SKM-1 treated with dmso at 0.1 percent for 144 hours (cell line): ENCODE data around the gene HTR7.
A peak's percentile ranks its signal among the peaks of the same experiment; 100 is the strongest.
"Not testable (repeated sequence)": the region's sequence is repeated elsewhere in the genome, so short reads cannot be mapped to it uniquely, and the experiment has no call there.

ENCODE experiments used
- DNase-seq: peaks from one replicate; lab custom pipeline; 2025; ENCODE audit not compliant: unreplicated experiment; lab: John Stamatoyannopoulos, UW

The HTR7 gene

GRCh38 chr10:90857635-90858460 is at the start of gene HTR7:
HTR7 (minus strand) TSS chr10:90858039; CDS start chr10:90857671, 368 bp downstream.
- DNase-seq = peak; percentile 79

DNA sequence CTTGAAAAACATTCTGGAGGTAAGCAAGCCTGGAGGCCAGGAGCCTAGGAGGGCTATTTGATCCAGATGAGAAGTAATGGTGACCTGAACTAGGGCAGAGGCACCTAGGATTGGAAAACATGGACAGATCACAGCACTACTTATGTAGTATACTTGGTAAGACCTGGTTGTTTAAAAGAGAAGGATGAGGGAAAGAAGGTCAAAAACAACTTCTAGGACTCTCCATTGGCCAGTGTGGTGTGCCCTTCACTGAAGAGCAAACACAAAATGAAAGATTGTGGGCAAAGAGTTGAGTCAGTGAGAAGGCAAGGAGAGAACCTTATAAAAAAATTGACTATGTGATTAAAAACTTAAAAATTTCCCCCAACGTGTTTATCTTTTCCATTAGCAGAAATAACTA is 48.8 kb upstream of the HTR7 start:
- no peak for DNase-seq

DNA sequence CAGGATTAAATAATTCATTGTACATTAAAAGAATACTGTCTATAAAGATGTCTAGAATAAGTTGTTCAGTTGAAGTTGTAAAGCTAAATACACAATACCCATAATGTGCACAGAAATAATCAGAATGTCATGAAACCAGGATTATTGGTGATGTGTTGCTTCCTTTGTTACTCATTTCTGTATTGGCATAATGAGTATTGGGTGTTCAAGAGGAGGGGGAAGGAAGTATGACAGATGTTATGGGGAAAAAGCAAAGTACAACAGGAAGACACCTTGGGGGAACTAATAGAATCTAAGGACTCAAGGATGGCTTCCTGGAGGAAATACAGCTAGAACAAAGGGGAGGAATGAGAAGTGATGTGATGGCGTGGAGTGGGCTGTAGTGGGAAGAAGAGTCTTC is 48.1 kb upstream of the HTR7 start:
- DNase-seq = no peak

DNA sequence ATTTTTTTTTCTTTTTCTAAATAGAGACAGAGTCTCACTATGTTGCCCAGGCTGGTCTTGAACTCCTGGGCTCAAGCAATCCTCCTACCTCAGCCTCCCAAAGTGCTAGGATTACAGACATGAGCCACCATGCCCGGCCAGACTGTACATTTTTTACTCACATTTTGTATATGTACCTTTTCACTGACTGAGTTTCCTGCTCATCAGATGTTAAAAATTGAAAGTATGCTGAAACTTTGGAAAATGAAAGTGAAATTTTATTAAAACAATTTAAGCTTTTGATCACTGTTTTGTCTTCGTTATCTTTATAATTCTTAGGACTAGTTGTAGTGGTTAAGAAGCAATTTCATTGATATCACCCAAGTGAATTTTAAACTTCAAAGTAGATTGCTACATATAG is 39.1 kb upstream of the HTR7 start:
- not testable (repeated sequence) for DNase-seq

GRCh38 chr10:90893190-90893589 is 35.4 kb upstream of the HTR7 start:
- no peak for DNase-seq

DNA sequence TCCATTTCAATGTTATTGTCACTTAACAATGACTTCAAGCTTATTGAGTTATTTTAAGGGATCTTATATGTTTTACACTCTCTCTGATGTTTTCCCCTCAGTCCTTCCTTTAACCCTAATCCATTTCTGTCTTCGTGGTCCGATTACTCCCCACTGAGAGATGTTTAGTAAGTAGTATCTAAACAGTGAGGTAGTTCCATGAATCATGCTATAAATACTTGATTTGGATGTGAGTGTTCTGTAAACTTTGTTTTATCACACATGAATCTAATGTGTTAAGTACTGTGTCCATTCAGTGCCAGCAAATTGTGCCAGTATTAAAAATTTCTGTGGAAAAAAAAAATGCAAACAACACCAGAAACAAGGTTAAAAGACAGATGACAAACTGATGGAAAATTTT is 32.5 kb upstream of the HTR7 start:
- DNase-seq = no peak

GRCh38 chr10:90889636-90890035 is 31.8 kb upstream of the HTR7 start:
- DNase-seq = no peak

DNA sequence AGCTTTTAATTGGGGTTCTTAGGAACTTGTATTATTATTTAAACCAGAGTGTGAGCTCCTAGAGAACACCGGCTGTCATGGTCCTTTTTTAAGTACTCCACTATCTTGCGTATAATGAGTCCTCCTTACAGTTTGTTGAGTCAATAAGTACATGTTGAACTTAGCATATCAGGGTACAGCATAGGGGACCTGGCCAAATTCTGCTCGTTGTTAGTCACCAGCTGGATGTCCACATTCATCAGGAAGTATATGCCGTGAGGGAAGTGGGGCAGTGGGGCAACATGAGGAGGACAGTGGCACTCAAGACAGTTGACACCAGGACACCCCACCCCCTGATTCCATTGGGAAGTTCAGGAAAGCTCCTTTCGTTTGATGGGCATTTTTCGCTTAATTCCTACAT is 30.5 kb upstream of the HTR7 start:
- no peak for DNase-seq

DNA sequence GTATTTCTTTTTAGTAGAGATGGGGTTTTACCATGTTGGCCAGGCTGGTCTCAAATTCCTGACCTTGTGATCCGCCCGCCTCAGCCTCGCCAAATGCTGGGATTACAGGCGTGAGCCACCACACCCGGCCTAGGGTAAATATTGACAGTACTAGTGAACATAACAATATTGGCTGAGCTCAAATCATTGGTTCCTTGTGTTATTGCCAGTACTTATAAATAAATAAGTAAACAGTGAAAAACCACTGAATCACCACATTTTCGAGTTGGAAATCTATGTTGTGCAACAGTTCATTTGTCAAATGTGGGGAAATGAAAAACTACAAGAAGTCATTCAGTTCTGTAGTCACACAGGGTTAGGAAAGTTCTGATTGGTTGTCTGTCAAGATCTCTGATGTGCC is 29.7 kb upstream of the HTR7 start:
- no peak for DNase-seq

DNA sequence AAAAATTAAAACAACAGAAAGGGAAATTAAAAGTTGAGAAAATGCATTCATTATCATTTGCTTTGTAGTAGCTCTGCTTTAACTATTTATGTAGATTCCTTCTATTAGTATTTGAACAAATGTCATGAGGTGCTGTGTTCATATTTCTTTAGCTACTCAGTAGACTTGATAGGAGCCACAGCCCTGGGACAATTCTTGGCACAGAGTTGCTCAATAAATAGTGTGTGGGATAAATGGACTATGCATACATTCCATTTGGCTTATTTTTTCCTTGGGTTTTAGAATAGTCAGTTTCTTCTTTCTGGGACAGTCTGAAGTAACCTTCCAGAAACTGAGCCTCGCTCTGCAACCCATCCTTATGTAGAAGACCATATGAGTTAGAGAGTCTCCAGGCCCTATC is 27.3 kb upstream of the HTR7 start:
- no peak for DNase-seq

GRCh38 chr10:90884431-90884830 is 26.6 kb upstream of the HTR7 start:
- DNase-seq = no peak

DNA sequence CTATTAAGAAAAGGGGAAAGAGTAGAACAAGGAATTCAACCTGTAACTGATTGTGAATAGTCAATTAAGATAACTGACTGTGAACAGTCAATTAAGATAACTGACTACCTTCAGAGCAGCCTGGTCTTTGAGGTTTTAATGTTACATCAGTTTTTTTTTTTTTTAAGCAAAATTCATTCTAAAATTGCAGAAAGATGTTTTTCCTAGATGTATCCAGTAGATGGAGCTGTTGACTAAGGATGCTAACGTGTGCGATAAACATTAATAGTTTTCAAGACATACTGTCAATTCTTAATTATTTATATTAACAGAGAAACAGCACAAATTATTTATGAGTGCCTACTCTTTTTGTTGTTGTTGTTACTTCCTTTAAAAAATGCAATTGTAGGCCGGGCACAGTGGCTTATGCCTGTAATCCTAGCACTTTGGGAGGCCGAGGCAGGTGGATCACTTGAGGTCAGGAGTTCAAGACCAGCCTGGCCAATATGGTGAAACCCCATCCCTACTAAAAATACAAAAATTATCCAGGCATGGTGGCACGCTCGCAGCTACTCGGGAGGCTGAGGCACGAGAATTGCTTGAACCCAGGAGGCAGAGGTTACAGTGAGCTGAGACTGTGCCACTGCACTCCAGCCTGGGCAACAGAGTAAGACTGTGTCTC is 22.4 kb upstream of the HTR7 start:
- peak; percentile 15 for DNase-seq

GRCh38 chr10:90879062-90879461 is 21.2 kb upstream of the HTR7 start:
- no peak for DNase-seq

- DNase-seq = no peak
These were observed 14.8 kb upstream of the HTR7 start for GRCh38 chr10:90872648-90873020.

DNA sequence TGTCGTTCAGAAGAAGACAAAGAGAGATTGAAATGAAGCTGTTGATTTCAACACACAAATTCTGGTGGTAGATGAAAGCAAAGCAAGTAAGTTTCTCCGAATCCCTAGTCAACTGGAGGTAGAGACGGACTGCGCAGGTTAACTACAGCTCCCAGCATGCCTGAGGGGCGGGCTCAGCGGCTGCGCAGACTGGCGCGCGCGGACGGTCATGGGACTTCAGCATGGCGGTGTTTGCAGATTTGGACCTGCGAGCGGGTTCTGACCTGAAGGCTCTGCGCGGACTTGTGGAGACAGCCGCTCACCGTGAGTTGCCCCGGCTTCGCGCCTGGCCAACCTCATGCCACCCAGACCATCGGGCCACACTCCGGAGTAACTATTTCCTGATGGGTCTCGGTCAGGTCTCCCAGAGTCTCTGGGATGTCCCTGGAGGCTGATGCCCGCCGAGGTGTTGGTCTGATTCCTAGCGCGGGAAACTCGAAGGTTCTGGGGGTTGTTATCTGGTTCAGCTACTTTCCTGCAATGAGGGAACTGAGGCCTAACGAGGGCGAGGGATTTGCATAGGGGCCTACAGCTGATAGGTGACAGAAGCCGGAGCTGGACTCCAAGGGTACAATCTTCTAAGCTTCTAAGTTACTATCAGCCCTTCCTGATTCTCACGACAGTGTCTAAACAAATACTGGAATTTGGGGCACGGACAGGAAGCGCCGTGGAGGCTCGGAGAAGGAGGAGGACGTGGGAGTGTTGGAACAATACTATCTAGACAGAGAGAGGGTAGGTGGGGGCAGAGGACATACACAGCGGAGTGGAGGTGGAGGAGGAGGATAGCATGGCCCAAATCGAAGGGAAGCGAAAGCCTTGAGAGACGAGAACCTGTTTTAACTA is 14.2 kb upstream of the HTR7 start, which contains the start of gene RPP30:
Gene RPP30 (plus strand): TSS at position 209 of the 882 bp plus-strand sequence. CDS start 13 bp downstream, at position 222.
- DNase-seq = peak; percentile 76

DNA sequence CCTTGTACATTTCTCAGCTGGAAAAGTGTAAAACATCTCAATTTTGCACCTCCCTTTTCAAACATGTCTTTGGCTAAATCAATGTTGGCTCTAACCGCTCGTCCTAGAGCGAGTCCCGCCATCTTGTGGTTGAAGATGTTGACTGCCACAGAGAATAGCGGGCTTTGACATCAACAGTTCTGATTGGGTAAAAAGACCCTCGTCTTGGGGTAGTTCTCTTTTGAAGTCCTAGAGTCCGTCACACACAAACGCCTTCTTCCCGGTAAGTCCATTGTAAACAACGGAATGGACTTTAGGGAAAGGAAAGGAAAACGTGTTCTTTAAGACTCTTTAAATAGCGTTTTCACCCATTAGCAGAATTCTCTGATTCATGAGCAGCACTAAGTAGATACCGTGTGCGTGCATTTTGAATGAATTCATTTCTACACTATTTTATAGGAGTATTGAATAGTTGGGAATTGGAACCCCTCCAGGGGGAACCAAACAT is 13.5 kb upstream of the HTR7 start:
- DNase-seq = peak; percentile 37

DNA sequence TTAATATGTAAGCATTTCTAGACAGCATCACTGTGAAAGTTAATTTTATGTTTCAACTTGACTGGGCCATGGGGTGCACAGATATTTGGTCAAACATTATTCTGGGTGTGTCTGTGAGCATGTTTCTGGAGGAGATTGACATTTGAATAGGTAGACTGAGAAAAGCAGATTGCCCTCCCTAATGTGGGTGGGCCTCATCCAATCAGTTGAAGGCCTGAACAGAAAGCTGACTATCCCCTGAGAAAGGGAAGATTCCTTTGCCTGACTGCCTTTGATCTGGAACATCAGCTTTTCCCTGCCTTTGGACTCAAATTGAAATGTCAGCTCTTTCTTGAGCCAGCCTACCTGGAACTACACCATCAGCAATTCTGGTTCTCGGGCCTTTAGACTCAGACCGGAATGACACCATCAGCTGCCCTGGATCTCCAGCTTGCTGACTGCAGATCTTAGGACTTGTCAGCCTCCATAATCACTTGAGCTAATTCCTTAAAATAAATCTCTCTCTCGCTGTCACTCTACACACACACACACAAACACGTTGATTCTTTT is 8.3 kb upstream of the HTR7 start:
- DNase-seq = no peak

DNA sequence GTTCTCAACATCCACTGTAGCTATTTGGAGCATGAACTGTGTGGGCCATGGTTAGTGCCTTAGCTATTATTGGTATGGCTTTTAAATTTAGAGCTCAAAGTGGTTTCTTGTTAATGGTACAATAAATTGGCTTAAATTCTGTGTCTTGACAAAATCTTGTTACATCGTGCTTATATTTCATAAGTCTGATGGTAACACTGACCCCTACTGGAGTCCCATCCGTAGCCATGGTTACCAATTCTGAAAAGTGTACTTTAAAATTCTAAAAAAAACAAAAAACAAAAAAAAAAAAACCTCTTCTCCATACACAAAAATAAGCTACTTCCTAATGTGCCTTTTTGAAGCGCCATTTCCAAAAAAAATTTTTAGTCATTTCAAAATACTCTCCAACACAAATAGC is 7.6 kb upstream of the HTR7 start:
- DNase-seq = no peak

DNA sequence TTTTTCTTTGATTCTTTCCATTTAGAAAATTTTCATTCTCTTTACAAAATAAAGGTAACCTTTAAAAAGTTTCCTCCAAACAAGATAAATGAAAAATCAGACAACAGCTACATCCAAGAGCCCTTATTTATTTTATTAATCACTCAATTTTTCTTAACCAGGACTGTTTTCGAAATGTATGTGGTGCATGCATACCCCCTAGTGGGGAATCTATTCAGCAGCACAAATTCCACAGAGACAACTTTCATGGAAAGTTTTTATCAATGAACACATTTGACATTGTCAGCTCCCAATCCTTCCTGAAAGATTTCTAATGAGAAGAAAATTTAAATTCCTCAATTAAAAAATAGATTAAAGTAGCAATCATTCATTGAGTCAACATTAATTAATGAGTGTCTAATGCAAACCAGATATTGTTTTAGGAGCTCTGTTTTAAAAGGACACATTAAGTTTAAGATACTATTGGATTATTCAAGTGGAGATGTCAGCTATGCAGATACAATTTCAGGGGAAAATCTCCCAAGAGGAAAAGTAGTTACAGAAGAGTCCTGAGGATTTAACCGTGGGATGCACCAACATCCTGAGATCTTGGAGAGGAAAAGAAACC is 5.2 kb upstream of the HTR7 start:
- no peak for DNase-seq

GRCh38 chr10:90860790-90861189 is 3.0 kb upstream of the HTR7 start:
- no peak for DNase-seq

GRCh38 chr10:90859321-90859751 is 1.5 kb upstream of the HTR7 start:
- no peak for DNase-seq
